GM10248 (cell line): ENCODE data around the gene GRK2.

ENCODE experiments used
- CTCF ChIA-PET: fragments of 300-600 bp; sonication (Branson Sonifier 250); formaldehyde crosslinking; extraction: SDS; loops from one replicate; lab custom pipeline; 2021; ENCODE audit warnings: antibody characterized with exemption; lab: Yijun Ruan, JAX
- POLR2A ChIA-PET: fragments of 350-650 bp; sonication (Branson Sonifier 250); formaldehyde crosslinking; extraction: SDS; loops from one replicate; lab custom pipeline; 2020; ENCODE audit warnings: antibody characterized with exemption; lab: Yijun Ruan, JAX
- DNase-seq: peaks from one replicate; pipeline ENCODE4 v3.0.0; 2012; ENCODE audit errors: extremely low spot score
- CTCF ChIP-seq: IDR thresholded peaks from 2 replicates; pipeline ENCODE4 v1.5.1; 2012; ENCODE audit warnings: mild to moderate bottlenecking, low read depth; ENCODE audit errors: extremely low read depth, missing control alignments, control extremely low read depth

Gene GRK2

GRCh38 chr11:67311556-67312082 lies 45.3 kb downstream of the GRK2 start:
- CTCF ChIA-PET: interaction anchor here (1.4 kb wide), 1 partner anchor 40 kb away, joined by 4 read pairs; no protein-coding TSS in a partner anchor
- POLR2A ChIA-PET: no interaction called here
- TF ChIP-seq CTCF: no peak
- DNase-seq: no peak

GRCh38 chr11:67312187-67313021 lies 46.1 kb downstream of the GRK2 start:
- ChIA-PET CTCF (interaction anchor here (1.6 to 9.1 kb wide), 3 partner anchors 39 to 70 kb away, joined by 6 to 124 read pairs (median 7); no protein-coding TSS in a partner anchor), POLR2A (no interaction called here)
- no peak for TF ChIP-seq CTCF
- DNase-seq: no peak

- POLR2A ChIA-PET: no interaction called here
- DNase-seq: no peak
- CTCF ChIA-PET: interaction anchor here (1.0 to 9.1 kb wide), 6 partner anchors 12 to 69 kb away, joined by 4 to 124 read pairs (median 5); no protein-coding TSS in a partner anchor
- no peak for TF ChIP-seq CTCF
Measured at GRCh38 chr11:67313125-67313890, 47.0 kb downstream of the GRK2 start.

GRCh38 chr11:67314218-67314617 lies 47.9 kb downstream of the GRK2 start:
- POLR2A ChIA-PET: no interaction called here
- TF ChIP-seq CTCF: no peak
- CTCF ChIA-PET: interaction anchor here (1.0 to 9.1 kb wide), 7 partner anchors 13 to 259 kb away, joined by 3 to 124 read pairs (median 4); no protein-coding TSS in a partner anchor
- no peak for DNase-seq

- CTCF ChIA-PET: interaction anchor here (1.0 to 9.1 kb wide), 4 partner anchors 28 to 261 kb away, joined by 3 to 124 read pairs (median 14); partner anchors contain the start of gene ANKRD13D
- POLR2A ChIA-PET: no interaction called here
Measured at GRCh38 chr11:67315325-67315909, 49.1 kb downstream of the GRK2 start.

More at GRCh38 chr11:67315325-67315909, 49.1 kb downstream of the GRK2 start:
- no peak for DNase-seq
- no peak for TF ChIP-seq CTCF
